Liver (tissue), 9 donors: Measurements from ENCODE around the gene GATC. TPM values are rescaled to one million over a fixed set of nuclear protein-coding genes. Genes with fewer than 3 reads are reported as not detected.

Source experiments
- DNase-seq: peaks from one replicate; pipeline ENCODE4 v3.0.0-alpha.2; 2017; ENCODE audit warnings: low spot score
- H3K27ac ChIP-seq, 2 donors: one replicate each; pipeline ENCODE4 v1.7.0; 2013; ENCODE audit warnings: inconsistent platforms in 2 of 2, low read length in 2 of 2, control low read depth in 1 of 2, low read depth in 1 of 2, mild to moderate bottlenecking in 1 of 2
- H3K27me3 ChIP-seq, 4 donors: one replicate each; pipeline versions ENCODE4 v1.6.1 to v1.7.0; 2013; ENCODE audit warnings: low read length in 3 of 4, inconsistent platforms in 1 of 4, mild to moderate bottlenecking in 1 of 4, moderate library complexity in 1 of 4; ENCODE audit not compliant: control insufficient read depth in 4 of 4, insufficient read depth in 4 of 4
- H3K36me3 ChIP-seq, 4 donors: one replicate each; pipeline versions ENCODE4 v1.6.1 to v1.7.0; 2013; ENCODE audit warnings: low read length in 3 of 4, mild to moderate bottlenecking in 3 of 4, low read depth in 1 of 4, moderate library complexity in 1 of 4; ENCODE audit not compliant: control insufficient read depth in 4 of 4, insufficient read depth in 3 of 4
- H3K4me1 ChIP-seq, 4 donors: one replicate each; pipeline versions ENCODE4 v1.6.1 to v1.7.0; 2013; ENCODE audit warnings: low read length in 3 of 4, mild to moderate bottlenecking in 3 of 4, moderate library complexity in 1 of 4; ENCODE audit not compliant: control insufficient read depth in 4 of 4, insufficient read depth in 4 of 4
- H3K4me3 ChIP-seq, 3 donors: one replicate each; pipeline versions ENCODE4 v1.6.1 to v1.7.0; 2013; ENCODE audit warnings: low read length in 3 of 3, control low read depth in 1 of 3, low read depth in 1 of 3, mild to moderate bottlenecking in 1 of 3
- H3K9ac ChIP-seq, 2 donors: one replicate each; pipeline ENCODE4 v1.7.0; 2013; ENCODE audit warnings: low read length in 2 of 2, mild to moderate bottlenecking in 2 of 2, moderate library complexity in 2 of 2, control low read depth in 1 of 2, low read depth in 1 of 2
- H3K9me3 ChIP-seq, 4 donors: one replicate each; pipeline versions ENCODE4 v1.6.1 to v1.7.0; 2013; ENCODE audit warnings: low read length in 3 of 4; ENCODE audit not compliant: control insufficient read depth in 4 of 4
- ATF3 ChIP-seq: IDR thresholded peaks from 2 replicates; pipeline ENCODE4 v1.6.1; 2016; ENCODE audit warnings: antibody characterized with exemption
- CTCF ChIP-seq: fragments of 150-350 bp; IDR thresholded peaks from 2 replicates; pipeline ENCODE4 v1.5.1; 2017; ENCODE audit warnings: improper control_type of control experiment, low read depth, low read length; ENCODE audit not compliant: missing input control
- EGR1 ChIP-seq, 2 donors: IDR thresholded peaks; 2 replicates each; pipeline ENCODE4 v1.6.1; 2016 to 2018; ENCODE audit warnings: antibody characterized with exemption in 2 of 2, low read depth in 2 of 2
- FOXA2 ChIP-seq: IDR thresholded peaks from 2 replicates; pipeline ENCODE4 v1.6.1; 2016; ENCODE audit warnings: antibody characterized with exemption
- GABPA ChIP-seq, 2 donors: IDR thresholded peaks in 1 of 2; conservative IDR thresholded peaks in 1 of 2; 2 replicates each; pipeline ENCODE4 v1.6.1; 2016; ENCODE audit warnings: antibody characterized with exemption in 2 of 2, mild to moderate bottlenecking in 1 of 2, moderate library complexity in 1 of 2
- HNF4A ChIP-seq, 2 donors: conservative IDR thresholded peaks; 2 replicates each; pipeline ENCODE4 v1.6.1; 2016; ENCODE audit warnings: antibody characterized with exemption in 2 of 2, mild to moderate bottlenecking in 2 of 2
- HNF4G ChIP-seq: IDR thresholded peaks from 2 replicates; pipeline ENCODE4 v1.6.1; 2016; ENCODE audit warnings: antibody characterized with exemption
- JUND ChIP-seq, 2 donors: IDR thresholded peaks; 2 replicates each; pipeline ENCODE4 v1.6.1; 2016; ENCODE audit warnings: antibody characterized with exemption in 2 of 2
- NR2F2 ChIP-seq: IDR thresholded peaks from 2 replicates; pipeline ENCODE4 v1.6.1; 2016; ENCODE audit warnings: antibody characterized with exemption
- SP1 ChIP-seq: IDR thresholded peaks from 2 replicates; pipeline ENCODE4 v1.6.1; 2018; ENCODE audit warnings: antibody characterized with exemption, mild to moderate bottlenecking
- YY1 ChIP-seq: IDR thresholded peaks from 2 replicates; pipeline ENCODE4 v1.6.1; 2016; ENCODE audit warnings: antibody characterized with exemption, mild to moderate bottlenecking
- WGBS: extraction: QIAGEN DNeasy Blood & Tissue Kit; methylation state at CpG from one replicate; pipeline ENCODE4 v1.1.7; 2013; 5-methylcytosine and 5-hydroxymethylcytosine counted together
- polyA plus RNA-seq, 2 donors: library from polyadenylated mRNA; stranded (reverse) in 1 of 2; unstranded in 1 of 2; fragments of 200-250 nt in 1 of 2; fragments of >200 nt in 1 of 2; fragmentation: Nextera tagmentation in 1 of 2; extraction: Ambion mirVana in 1 of 2; gene quantifications; one replicate each; pipeline versions ENCODE4 v1.2.1 to v1.2.3, GENCODE V29; 2013 to 2015
- total RNA-seq, 2 donors: library from RNA; depleted of rRNA; stranded (reverse); fragments of >200 nt; gene quantifications; one replicate each; pipeline ENCODE4 v1.2.3, GENCODE V29; 2014
- TF ChIP-seq, protein P1 (sequence below): IDR thresholded peaks from 2 replicates; pipeline ENCODE4 v1.6.1; 2016; ENCODE audit warnings: antibody characterized with exemption
- TF ChIP-seq, protein P2 (sequence below): IDR thresholded peaks from 2 replicates; pipeline ENCODE4 v1.6.1; 2016; ENCODE audit warnings: antibody characterized with exemption, mild to moderate bottlenecking
- TF ChIP-seq, protein P3 (sequence below): IDR thresholded peaks from 2 replicates; pipeline ENCODE4 v1.6.1; 2016; ENCODE audit warnings: antibody characterized with exemption
- donor health status: healthy.
- donor health status: healthy.
- donor health status: healthy.
- donor health status: healthy.
- donor health status: healthy.

GATC gene
- total and polyA plus RNA-seq, 4 donors = 8.9 to 15.5 (median 13.3) TPM

DNA sequence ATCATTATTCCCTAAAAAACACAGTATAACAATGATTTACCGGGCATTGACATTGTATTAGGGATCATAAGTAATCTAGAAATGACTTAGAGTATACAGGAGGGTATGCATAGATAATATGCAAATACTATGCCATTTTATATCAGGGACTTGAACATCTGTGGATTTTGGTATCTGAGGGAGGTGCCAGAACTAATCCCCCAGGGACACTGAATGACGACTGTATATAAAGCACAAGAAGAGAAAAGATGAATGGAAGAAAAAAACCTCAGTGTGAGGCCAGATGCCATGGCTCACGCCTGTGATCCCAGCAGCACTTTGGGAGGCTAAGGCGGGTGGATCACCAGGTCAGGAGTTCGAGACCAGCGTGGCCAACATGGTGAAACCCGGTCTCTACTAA, 33.8 kb upstream of the GATC start:
- no peaks in the 10 kb centered on the region for H3K4me1 ChIP-seq
- H3K27ac ChIP-seq = no peak overlapping the region
- no peak overlapping the region for H3K9ac ChIP-seq
- 88% methylated on average over 7 of the region's 7 CpGs for WGBS
- TF ChIP-seq ATF3 = no peak
- TF ChIP-seq, protein P1, sequence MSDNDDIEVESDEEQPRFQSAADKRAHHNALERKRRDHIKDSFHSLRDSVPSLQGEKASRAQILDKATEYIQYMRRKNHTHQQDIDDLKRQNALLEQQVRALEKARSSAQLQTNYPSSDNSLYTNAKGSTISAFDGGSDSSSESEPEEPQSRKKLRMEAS = no peak
- TF ChIP-seq CTCF = no peak
- TF ChIP-seq NR2F2 = no peak
- TF ChIP-seq, protein P2, sequence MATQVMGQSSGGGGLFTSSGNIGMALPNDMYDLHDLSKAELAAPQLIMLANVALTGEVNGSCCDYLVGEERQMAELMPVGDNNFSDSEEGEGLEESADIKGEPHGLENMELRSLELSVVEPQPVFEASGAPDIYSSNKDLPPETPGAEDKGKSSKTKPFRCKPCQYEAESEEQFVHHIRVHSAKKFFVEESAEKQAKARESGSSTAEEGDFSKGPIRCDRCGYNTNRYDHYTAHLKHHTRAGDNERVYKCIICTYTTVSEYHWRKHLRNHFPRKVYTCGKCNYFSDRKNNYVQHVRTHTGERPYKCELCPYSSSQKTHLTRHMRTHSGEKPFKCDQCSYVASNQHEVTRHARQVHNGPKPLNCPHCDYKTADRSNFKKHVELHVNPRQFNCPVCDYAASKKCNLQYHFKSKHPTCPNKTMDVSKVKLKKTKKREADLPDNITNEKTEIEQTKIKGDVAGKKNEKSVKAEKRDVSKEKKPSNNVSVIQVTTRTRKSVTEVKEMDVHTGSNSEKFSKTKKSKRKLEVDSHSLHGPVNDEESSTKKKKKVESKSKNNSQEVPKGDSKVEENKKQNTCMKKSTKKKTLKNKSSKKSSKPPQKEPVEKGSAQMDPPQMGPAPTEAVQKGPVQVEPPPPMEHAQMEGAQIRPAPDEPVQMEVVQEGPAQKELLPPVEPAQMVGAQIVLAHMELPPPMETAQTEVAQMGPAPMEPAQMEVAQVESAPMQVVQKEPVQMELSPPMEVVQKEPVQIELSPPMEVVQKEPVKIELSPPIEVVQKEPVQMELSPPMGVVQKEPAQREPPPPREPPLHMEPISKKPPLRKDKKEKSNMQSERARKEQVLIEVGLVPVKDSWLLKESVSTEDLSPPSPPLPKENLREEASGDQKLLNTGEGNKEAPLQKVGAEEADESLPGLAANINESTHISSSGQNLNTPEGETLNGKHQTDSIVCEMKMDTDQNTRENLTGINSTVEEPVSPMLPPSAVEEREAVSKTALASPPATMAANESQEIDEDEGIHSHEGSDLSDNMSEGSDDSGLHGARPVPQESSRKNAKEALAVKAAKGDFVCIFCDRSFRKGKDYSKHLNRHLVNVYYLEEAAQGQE = no peak
- TF ChIP-seq EGR1 (IDR thresholded peaks at IDR 0.05; ENCODE audit: low read depth in 2 of 2) = no peak
- no peak for TF ChIP-seq GABPA (IDR thresholded peaks at IDR 0.05 in 1 of 2, conservative IDR thresholded peaks at IDR 0.05 in 1 of 2)
- no peak for TF ChIP-seq JUND (IDR thresholded peaks at IDR 0.05)
- TF ChIP-seq, protein P3, sequence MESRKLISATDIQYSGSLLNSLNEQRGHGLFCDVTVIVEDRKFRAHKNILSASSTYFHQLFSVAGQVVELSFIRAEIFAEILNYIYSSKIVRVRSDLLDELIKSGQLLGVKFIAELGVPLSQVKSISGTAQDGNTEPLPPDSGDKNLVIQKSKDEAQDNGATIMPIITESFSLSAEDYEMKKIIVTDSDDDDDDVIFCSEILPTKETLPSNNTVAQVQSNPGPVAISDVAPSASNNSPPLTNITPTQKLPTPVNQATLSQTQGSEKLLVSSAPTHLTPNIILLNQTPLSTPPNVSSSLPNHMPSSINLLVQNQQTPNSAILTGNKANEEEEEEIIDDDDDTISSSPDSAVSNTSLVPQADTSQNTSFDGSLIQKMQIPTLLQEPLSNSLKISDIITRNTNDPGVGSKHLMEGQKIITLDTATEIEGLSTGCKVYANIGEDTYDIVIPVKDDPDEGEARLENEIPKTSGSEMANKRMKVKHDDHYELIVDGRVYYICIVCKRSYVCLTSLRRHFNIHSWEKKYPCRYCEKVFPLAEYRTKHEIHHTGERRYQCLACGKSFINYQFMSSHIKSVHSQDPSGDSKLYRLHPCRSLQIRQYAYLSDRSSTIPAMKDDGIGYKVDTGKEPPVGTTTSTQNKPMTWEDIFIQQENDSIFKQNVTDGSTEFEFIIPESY = no peak
- no peak for TF ChIP-seq SP1
- TF ChIP-seq HNF4G = no peak
- no peak for TF ChIP-seq YY1
- no peaks in the 10 kb centered on the region for H3K27me3 ChIP-seq
- no peak overlapping the region for H3K4me3 ChIP-seq
- H3K36me3 ChIP-seq = no peaks in the 10 kb centered on the region
- DNase-seq = no peak
- H3K9me3 ChIP-seq = no peaks in the 10 kb centered on the region

DNA sequence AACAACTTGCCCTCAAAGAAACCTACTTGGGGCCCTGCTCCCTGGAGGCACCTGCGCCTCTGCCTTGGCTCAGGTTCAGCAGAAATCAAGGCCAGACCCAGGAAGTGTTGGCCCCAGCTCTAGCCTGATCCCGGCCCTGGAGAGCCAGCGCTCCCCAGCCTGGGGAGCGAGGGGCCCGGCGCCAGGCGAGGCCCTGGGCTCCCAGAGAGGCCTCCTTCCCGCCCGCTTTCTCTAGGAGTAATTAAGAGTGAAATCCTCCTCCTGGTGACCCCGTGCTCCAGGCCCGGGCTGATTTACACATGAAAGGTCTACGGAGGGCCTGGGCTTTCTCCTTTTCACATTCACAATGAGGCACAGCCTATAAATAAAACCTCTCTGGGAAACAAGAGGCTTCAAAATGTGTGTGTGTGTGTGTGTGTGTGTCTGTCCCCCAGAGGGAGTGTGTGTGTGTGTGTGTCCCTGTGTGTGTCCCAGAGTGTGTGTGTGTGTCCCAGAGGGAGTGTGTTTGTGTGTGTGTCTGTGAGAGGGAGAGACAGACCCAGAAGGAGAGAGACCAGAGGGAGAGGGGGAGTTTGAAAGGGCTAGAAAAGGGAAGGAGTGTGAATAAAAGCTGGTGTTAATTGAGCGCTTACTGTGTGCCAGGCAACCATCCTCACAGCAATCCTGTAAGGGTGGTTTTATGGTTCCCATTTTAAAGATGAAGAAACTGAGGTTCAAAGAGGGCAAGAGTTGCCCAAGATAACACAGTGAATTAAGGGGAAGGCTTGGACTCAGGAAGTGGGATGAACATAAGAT, 32.1 kb upstream of the GATC start:
- H3K27ac ChIP-seq = no peak overlapping the region
- no peaks in the 10 kb centered on the region for H3K27me3 ChIP-seq
- 77% methylated on average over 13 of the region's 13 CpGs for WGBS
- no peak overlapping the region for H3K9ac ChIP-seq
- no peaks in the 10 kb centered on the region for H3K9me3 ChIP-seq
- H3K4me3 ChIP-seq = no peak overlapping the region
- DNase-seq = no peak
- H3K36me3 ChIP-seq = no peaks in the 10 kb centered on the region
- H3K4me1 ChIP-seq = no peaks in the 10 kb centered on the region
- TF ChIP-seq HNF4A (conservative IDR thresholded peaks at IDR 0.05) (no peak), FOXA2 (no peak), YY1 (no peak), CTCF (no peak)
- TF ChIP-seq, protein P2 = no peak
- TF ChIP-seq, protein P3 = no peak
